Stimulated activated naive CD8-positive, alpha-beta T cell treated with anti-CD3 and anti-CD28 coated beads, Interleukin-15, amount 100 ng/mL, for 72 hours (primary cell): ENCODE results near the gene NLRC5.
A peak's percentile ranks its signal among the peaks of the same experiment; 100 is the strongest.

Source experiments
- ATAC-seq: fragments of 150-1000 bp; cut with Tn5 transposase; 2 replicates; pipeline ENCODE4 v1.10.0; 2021; ENCODE audit warnings: mild to moderate bottlenecking, moderate library complexity
- DNase-seq, 2 donors: peaks; one replicate each; pipeline ENCODE4 v3.0.0; 2021 to 2022
- H3K27ac Mint-ChIP-seq, 2 donors: one replicate each; pipeline ENCODE4 v1.8.0; 2022; ENCODE audit warnings: mild to moderate bottlenecking in 2 of 2, mixed read lengths in 2 of 2, moderate library complexity in 2 of 2
- H3K27me3 Mint-ChIP-seq: one replicate; pipeline ENCODE4 v1.8.0; 2022; ENCODE audit warnings: mixed read lengths
- H3K4me1 Mint-ChIP-seq: one replicate; pipeline ENCODE4 v1.8.0; 2022; ENCODE audit warnings: mild to moderate bottlenecking, mixed read lengths
- H3K4me3 Mint-ChIP-seq, 2 donors: one replicate each; pipeline ENCODE4 v1.8.0; 2022; ENCODE audit warnings: mild to moderate bottlenecking in 2 of 2, mixed read lengths in 2 of 2, moderate library complexity in 1 of 2
- H3K9me3 Mint-ChIP-seq, 2 donors: one replicate each; pipeline ENCODE4 v1.8.0; 2022; ENCODE audit warnings: mixed read lengths in 2 of 2

NLRC5 gene

GRCh38 chr16:56950881-56951771 is 38.2 kb upstream of the NLRC5 start:
- DNase-seq (peak; percentile 67 to 75), ATAC-seq (peak; percentile 90)
- Mint-ChIP-seq H3K27ac (peak overlapping the region in 1 of 2 donors; percentile 60), H3K27me3 (no peaks in the 10 kb centered on the region), H3K4me3 (peak overlapping the region in 1 of 2 donors; percentile 12), H3K4me1 (peaks cover 26% of the 10 kb centered on the region), H3K9me3 (no peaks in the 10 kb centered on the region)

GRCh38 chr16:56953006-56953405 is 36.4 kb upstream of the NLRC5 start:
- no peak for ATAC-seq

GRCh38 chr16:56956076-56956475 is 33.3 kb upstream of the NLRC5 start:
- no peak for DNase-seq
- no peak overlapping the region for H3K27ac Mint-ChIP-seq
- no peak overlapping the region for H3K4me3 Mint-ChIP-seq
- ATAC-seq, result no peak
- H3K9me3 Mint-ChIP-seq, result no peaks in the 10 kb centered on the region
- H3K4me1 Mint-ChIP-seq, result peaks cover 8% of the 10 kb centered on the region
- H3K27me3 Mint-ChIP-seq, result no peaks in the 10 kb centered on the region

More at GRCh38 chr16:56953006-56953405, 36.4 kb upstream of the NLRC5 start:
- H3K4me3 Mint-ChIP-seq, result no peak overlapping the region
- no peaks in the 10 kb centered on the region for H3K27me3 Mint-ChIP-seq
- H3K27ac Mint-ChIP-seq, result no peak overlapping the region
- no peaks in the 10 kb centered on the region for H3K9me3 Mint-ChIP-seq
- peaks cover 20% of the 10 kb centered on the region for H3K4me1 Mint-ChIP-seq
- DNase-seq, result no peak

- Mint-ChIP-seq H3K4me3 (no peak overlapping the region), H3K4me1 (peaks cover 1% of the 10 kb centered on the region), H3K9me3 (no peaks in the 10 kb centered on the region), H3K27ac (no peak overlapping the region), H3K27me3 (no peaks in the 10 kb centered on the region)
- DNase-seq, result no peak
- no peak for ATAC-seq
These were observed 32.6 kb upstream of the NLRC5 start for GRCh38 chr16:56956756-56957155.

GRCh38 chr16:56960681-56961281 is 28.6 kb upstream of the NLRC5 start:
- Mint-ChIP-seq H3K27me3 (no peaks in the 10 kb centered on the region), H3K27ac (peak overlapping the region in 1 of 2 donors; percentile 12), H3K9me3 (no peaks in the 10 kb centered on the region), H3K4me1 (peaks cover 17% of the 10 kb centered on the region), H3K4me3 (no peak overlapping the region)
- ATAC-seq (no peak), DNase-seq (no peak)

GRCh38 chr16:56961386-56961785 is 28.0 kb upstream of the NLRC5 start:
- no peak for ATAC-seq
- no peak overlapping the region for H3K27ac Mint-ChIP-seq
- no peaks in the 10 kb centered on the region for H3K9me3 Mint-ChIP-seq
- no peak overlapping the region for H3K4me3 Mint-ChIP-seq
- peaks cover 23% of the 10 kb centered on the region for H3K4me1 Mint-ChIP-seq
- no peaks in the 10 kb centered on the region for H3K27me3 Mint-ChIP-seq
- DNase-seq, result no peak

GRCh38 chr16:56961851-56962281 is 27.5 kb upstream of the NLRC5 start, which contains the start of gene CETP:
CETP (plus strand) TSS chr16:56961950; CDS start chr16:56961980, 30 bp downstream.
- Mint-ChIP-seq H3K4me3 (no peak within 1 kb of the TSS), H3K27ac (no peak within 1 kb of the TSS), H3K9me3 (no peaks in the 10 kb centered on the region)

GRCh38 chr16:56964243-56965148 is 24.9 kb upstream of the NLRC5 start:
- Mint-ChIP-seq H3K27me3 (no peaks in the 10 kb centered on the region), H3K4me3 (peak overlapping the region in 1 of 2 donors; percentile 12), H3K27ac (peak overlapping the region; percentile 90 to 93), H3K4me1 (peaks cover 29% of the 10 kb centered on the region), H3K9me3 (no peaks in the 10 kb centered on the region)
- peak; percentile 92 to 94 for DNase-seq
- peak; percentile 88 for ATAC-seq

More at GRCh38 chr16:56961851-56962281, 27.5 kb upstream of the NLRC5 start, which contains the start of gene CETP:
- Mint-ChIP-seq H3K4me1 (peaks cover 27% of the 10 kb centered on the region), H3K27me3 (no peaks in the 10 kb centered on the region)
- DNase-seq (no peak), ATAC-seq (no peak)

- H3K4me1 Mint-ChIP-seq, result peaks cover 29% of the 10 kb centered on the region
These were observed 23.9 kb upstream of the NLRC5 start for GRCh38 chr16:56965149-56966092.

GRCh38 chr16:56966093-56966475 is 23.3 kb upstream of the NLRC5 start:
- no peaks in the 10 kb centered on the region for H3K9me3 Mint-ChIP-seq
- ATAC-seq (no peak), DNase-seq (no peak)
- H3K27ac Mint-ChIP-seq, result peak overlapping the region; percentile 94
- no peaks in the 10 kb centered on the region for H3K27me3 Mint-ChIP-seq
- peak overlapping the region; percentile 30 to 54 for H3K4me3 Mint-ChIP-seq
- peaks cover 35% of the 10 kb centered on the region for H3K4me1 Mint-ChIP-seq

More at GRCh38 chr16:56965149-56966092, 23.9 kb upstream of the NLRC5 start:
- H3K27ac Mint-ChIP-seq, result peak overlapping the region; percentile 94
- no peak for ATAC-seq
- peak overlapping the region; percentile 30 to 54 for H3K4me3 Mint-ChIP-seq
- peak in 1 of 2 donors; percentile 28 for DNase-seq
- no peaks in the 10 kb centered on the region for H3K27me3 Mint-ChIP-seq
- H3K9me3 Mint-ChIP-seq, result no peaks in the 10 kb centered on the region

- Mint-ChIP-seq H3K4me1 (peaks cover 45% of the 10 kb centered on the region), H3K9me3 (no peaks in the 10 kb centered on the region), H3K27me3 (no peaks in the 10 kb centered on the region), H3K27ac (no peak overlapping the region), H3K4me3 (no peak overlapping the region)
- DNase-seq (no peak), ATAC-seq (no peak)
These were observed 21.6 kb upstream of the NLRC5 start for GRCh38 chr16:56967733-56968132.

- Mint-ChIP-seq H3K27me3 (no peaks in the 10 kb centered on the region), H3K27ac (no peak overlapping the region), H3K4me1 (peaks cover 59% of the 10 kb centered on the region), H3K4me3 (no peak overlapping the region), H3K9me3 (no peaks in the 10 kb centered on the region)
- DNase-seq (no peak), ATAC-seq (no peak)
These were observed 19.6 kb upstream of the NLRC5 start for GRCh38 chr16:56969769-56970168.

- H3K27me3 Mint-ChIP-seq, result no peaks in the 10 kb centered on the region
- no peak overlapping the region for H3K4me3 Mint-ChIP-seq
- H3K27ac Mint-ChIP-seq, result no peak overlapping the region
- DNase-seq, result no peak
- peak; percentile 19 for ATAC-seq
- H3K4me1 Mint-ChIP-seq, result peaks cover 59% of the 10 kb centered on the region
- no peaks in the 10 kb centered on the region for H3K9me3 Mint-ChIP-seq
These were observed 18.2 kb upstream of the NLRC5 start for GRCh38 chr16:56970934-56971767.

GRCh38 chr16:56971768-56972043 is 17.7 kb upstream of the NLRC5 start:
- H3K27me3 Mint-ChIP-seq, result no peaks in the 10 kb centered on the region
- H3K9me3 Mint-ChIP-seq, result no peaks in the 10 kb centered on the region
- DNase-seq, result no peak
- H3K27ac Mint-ChIP-seq, result no peak overlapping the region
- no peak for ATAC-seq
- peaks cover 59% of the 10 kb centered on the region for H3K4me1 Mint-ChIP-seq
- no peak overlapping the region for H3K4me3 Mint-ChIP-seq
